ENCODE results near the gene KRT82. TPM values are rescaled to one million over a fixed set of nuclear protein-coding genes. Genes with fewer than 3 reads are reported as not detected.

KRT82 gene
- total and polyA plus RNA-seq, 12 donors, result not detected

DNA sequence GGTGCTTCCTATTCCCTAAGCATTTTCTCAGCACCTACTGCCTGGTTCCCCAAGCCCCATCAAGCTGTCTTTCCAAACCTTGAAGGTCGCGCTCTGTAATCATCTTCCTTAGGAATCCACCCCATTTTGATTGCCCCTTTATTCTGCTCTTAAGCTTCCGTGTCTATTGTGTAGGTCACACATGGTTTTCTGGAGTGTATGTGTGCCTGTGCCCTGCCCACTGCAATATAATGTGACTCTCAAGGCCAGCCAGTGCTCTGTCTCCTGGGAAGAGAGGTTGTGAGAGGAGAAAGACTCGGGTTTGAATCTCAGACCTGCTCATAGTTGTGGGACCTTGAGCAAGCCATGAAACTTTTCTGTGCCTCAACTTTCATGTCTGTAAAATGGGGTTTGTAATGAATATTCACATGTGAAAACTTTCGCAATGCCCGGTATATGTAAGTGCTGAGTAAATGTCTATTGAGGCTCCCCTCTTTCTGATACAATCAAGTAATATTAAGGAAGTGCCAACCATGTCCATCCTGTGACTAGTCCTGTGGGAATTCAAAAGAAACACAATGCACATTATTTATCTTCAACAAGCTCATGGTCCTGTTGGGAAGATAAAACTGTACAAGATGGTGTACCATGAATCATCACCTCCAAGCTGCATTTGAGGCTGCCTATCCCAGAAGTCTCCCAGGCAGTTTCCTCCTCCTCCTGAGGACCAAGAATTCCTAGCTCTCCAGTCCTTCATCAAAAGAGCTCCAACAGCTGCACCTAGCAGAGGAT lies 28.8 kb upstream of the KRT82 start:
- no peaks in the 10 kb centered on the region for H3K27me3 ChIP-seq
- H3K27ac ChIP-seq, result no peak overlapping the region
- DNase-seq, result no peak
- H3K36me3 ChIP-seq (replicated peaks in 1 of 2), result no peaks in the 10 kb centered on the region
- TF ChIP-seq, protein P1, sequence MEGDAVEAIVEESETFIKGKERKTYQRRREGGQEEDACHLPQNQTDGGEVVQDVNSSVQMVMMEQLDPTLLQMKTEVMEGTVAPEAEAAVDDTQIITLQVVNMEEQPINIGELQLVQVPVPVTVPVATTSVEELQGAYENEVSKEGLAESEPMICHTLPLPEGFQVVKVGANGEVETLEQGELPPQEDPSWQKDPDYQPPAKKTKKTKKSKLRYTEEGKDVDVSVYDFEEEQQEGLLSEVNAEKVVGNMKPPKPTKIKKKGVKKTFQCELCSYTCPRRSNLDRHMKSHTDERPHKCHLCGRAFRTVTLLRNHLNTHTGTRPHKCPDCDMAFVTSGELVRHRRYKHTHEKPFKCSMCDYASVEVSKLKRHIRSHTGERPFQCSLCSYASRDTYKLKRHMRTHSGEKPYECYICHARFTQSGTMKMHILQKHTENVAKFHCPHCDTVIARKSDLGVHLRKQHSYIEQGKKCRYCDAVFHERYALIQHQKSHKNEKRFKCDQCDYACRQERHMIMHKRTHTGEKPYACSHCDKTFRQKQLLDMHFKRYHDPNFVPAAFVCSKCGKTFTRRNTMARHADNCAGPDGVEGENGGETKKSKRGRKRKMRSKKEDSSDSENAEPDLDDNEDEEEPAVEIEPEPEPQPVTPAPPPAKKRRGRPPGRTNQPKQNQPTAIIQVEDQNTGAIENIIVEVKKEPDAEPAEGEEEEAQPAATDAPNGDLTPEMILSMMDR (IDR thresholded peaks at IDR 0.05), result no peak
- no peak for TF ChIP-seq POLR2A (IDR thresholded peaks at IDR 0.05)
- H3K4me3 ChIP-seq, result no peak overlapping the region
- H3K9me3 ChIP-seq (replicated peaks in 1 of 3), result no peaks in the 10 kb centered on the region
- intact Hi-C loops (cut with DNase I), result no loop called here
- 86 to 91% (median 87%) methylated on average over 6 of the region's 6 CpGs for WGBS, 4 donors
- H3K4me1 ChIP-seq (replicated peaks in 1 of 2), result no peaks in the 10 kb centered on the region

DNA sequence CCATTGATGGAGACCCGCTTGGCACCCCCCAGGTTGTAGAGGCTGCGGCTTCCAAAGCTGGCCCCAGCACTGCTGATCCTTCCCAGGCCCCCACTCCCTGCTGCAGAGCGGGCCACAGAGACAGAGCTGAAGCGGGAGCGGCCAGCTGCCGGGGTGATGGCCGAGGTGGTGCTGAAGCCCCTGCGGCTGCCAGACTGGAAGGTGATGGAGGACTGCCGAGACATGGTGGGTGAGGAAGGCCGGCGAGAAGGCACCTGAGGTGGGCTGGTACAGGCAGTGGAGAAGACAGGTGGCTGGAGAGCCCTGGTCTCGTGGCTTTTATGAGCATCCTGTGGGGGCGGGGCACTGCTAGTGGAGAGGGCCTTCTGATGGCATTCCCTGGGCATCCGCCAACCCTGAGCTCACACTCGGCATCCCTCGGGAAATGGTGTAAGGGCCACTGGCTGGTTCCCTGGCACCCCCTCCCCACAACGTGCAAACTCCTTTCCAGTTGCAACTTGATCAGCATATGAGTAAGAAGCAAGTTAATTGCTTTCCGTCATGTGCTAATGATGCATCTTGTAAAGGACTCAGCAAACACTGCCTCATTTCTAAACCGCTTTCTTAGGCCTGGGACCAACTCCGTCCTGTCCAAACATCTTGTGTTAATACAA lies 28.1 kb upstream of the KRT82 start, which contains the start of gene KRT75:
KRT75 (minus strand) TSS at position 291 of the 653 bp plus-strand sequence; CDS start at position 224, 67 bp downstream.
- intact Hi-C loops (cut with DNase I), result no loop called here

DNA sequence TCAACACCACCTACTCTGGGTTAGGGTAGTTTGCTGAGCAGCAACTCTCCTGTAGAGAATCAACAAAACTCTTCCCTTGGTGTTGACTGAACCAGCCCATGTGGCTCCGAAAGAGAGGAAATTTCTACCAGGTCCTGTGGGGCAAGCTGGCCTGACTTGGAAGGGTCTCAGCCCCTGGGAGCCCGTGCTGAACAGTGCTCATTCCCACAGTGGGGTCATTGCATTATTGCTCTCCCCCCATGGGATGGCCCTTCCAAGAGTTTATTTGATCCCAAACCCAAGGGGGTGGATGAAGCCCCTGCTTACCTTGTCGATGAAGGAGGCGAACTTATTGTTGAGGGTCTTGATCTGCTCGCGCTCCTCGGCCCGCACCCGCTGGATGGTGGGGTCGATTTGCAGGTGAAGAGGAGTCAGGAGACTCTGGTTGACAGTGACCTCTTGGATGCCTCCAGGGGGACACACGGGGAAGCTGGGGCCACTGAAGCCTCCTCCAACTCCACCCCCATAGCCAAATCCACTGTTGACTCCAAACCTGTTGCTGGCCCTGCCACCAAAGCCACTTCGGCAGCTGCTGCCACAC lies 27.5 kb upstream of the KRT82 start:
- Histone ChIP-seq H3K36me3 (replicated peaks in 1 of 2) (no peaks in the 10 kb centered on the region), H3K9me3 (replicated peaks in 1 of 3) (no peaks in the 10 kb centered on the region), H3K4me3 (no peak overlapping the region), H3K27ac (no peak overlapping the region), H3K27me3 (no peaks in the 10 kb centered on the region), H3K4me1 (replicated peaks in 1 of 2) (no peaks in the 10 kb centered on the region)
- no peak for TF ChIP-seq POLR2A (IDR thresholded peaks at IDR 0.05)
- TF ChIP-seq, protein P1 (IDR thresholded peaks at IDR 0.05), result no peak
- DNase-seq, result no peak
- intact Hi-C loops (cut with DNase I), result no loop called here
- 81 to 93% (median 86%) methylated on average over 9 to 12 of the region's 12 CpGs for WGBS, 4 donors

More for the DNA sequence above, 28.1 kb upstream of the KRT82 start, which contains the start of gene KRT75:
- H3K36me3 ChIP-seq (replicated peaks in 1 of 2), result no peaks in the 10 kb centered on the region
- H3K4me3 ChIP-seq, result no peak within 1 kb of the TSS
- no peak for TF ChIP-seq POLR2A (IDR thresholded peaks at IDR 0.05)
- TF ChIP-seq, protein P1 (IDR thresholded peaks at IDR 0.05), result no peak
- H3K27ac ChIP-seq, result no peak within 1 kb of the TSS
- no peaks in the 10 kb centered on the region for H3K27me3 ChIP-seq
- H3K4me1 ChIP-seq (replicated peaks in 1 of 2), result no peaks in the 10 kb centered on the region
- 83 to 86% (median 85%) methylated on average over 13 to 20 of the region's 20 CpGs for WGBS, 4 donors
- no peaks in the 10 kb centered on the region for H3K9me3 ChIP-seq (replicated peaks in 1 of 3)
- DNase-seq, result no peak

DNA sequence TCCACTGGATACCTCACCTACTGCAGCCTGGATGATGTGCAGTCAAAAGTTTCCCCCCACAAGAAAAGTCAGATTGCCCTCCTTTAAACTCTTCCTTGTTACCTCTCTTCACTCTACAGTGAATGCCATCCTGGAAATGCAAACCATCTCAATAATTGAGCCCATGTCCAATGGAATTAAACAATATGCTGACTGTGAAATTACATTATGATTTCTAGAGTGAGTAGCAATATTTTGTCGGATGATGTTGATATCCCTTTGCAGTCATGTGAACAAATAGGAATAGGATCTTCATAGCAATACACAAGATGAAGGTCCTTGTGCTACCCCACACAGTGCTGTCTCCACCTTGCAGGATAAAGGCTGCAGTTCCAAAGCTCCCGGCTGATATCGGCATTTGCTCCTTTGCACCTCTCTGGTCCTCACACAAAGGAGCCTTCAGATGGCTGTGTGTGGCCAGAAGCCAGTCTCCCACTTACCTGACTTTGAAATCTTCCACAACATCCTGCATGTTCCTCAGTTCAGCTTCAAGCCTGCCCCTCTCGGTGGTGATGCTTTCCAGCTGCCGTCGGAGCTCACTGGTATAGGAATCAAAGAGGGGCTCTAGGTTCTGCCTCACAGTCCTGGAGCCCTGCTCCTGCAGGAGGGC lies 26.5 kb upstream of the KRT82 start:
- Histone ChIP-seq H3K27me3 (no peaks in the 10 kb centered on the region), H3K9me3 (replicated peaks in 1 of 3) (no peaks in the 10 kb centered on the region), H3K27ac (no peak overlapping the region), H3K4me1 (replicated peaks in 1 of 2) (no peaks in the 10 kb centered on the region), H3K36me3 (replicated peaks in 1 of 2) (no peaks in the 10 kb centered on the region), H3K4me3 (no peak overlapping the region)
- DNase-seq, result no peak
- intact Hi-C loops (cut with DNase I), result no loop called here
- TF ChIP-seq POLR2A (IDR thresholded peaks at IDR 0.05), result no peak
- TF ChIP-seq, protein P1 (IDR thresholded peaks at IDR 0.05), result no peak
- WGBS, 4 donors, result 81 to 86% (median 83%) methylated on average over 6 of the region's 6 CpGs

Data from adrenal gland (tissue), 12 donors.